Stimulated activated CD8-positive, alpha-beta memory T cell treated with anti-CD3 and anti-CD28 coated beads, Interleukin-15, amount 100 ng/mL, for 1 hour (primary cell): ENCODE results near the gene FAM222B.
A peak's percentile ranks its signal among the peaks of the same experiment; 100 is the strongest.

Experiments
- DNase-seq: peaks from one replicate; pipeline ENCODE4 v3.0.0-alpha.2; 2020; ENCODE audit warnings: low read depth

Gene FAM222B

GRCh38 chr17:28712032-28712704 lies 130.4 kb downstream of the FAM222B start:
- peak; percentile 27 for DNase-seq

- no peak for DNase-seq
Measured at GRCh38 chr17:28711723-28712031, 130.9 kb downstream of the FAM222B start, which contains the start of gene PROCA1. TSS of gene PROCA1 (minus strand) at chr17:28711888. CDS start at chr17:28711660, 228 bp downstream.

GRCh38 chr17:28710861-28711722 lies 131.5 kb downstream of the FAM222B start:
- peak; percentile 83 for DNase-seq

GRCh38 chr17:28707339-28707720 lies 135.3 kb downstream of the FAM222B start:
- DNase-seq, result no peak

GRCh38 chr17:28706471-28707338 lies 135.9 kb downstream of the FAM222B start:
- no peak for DNase-seq
